GM18868 (cell line): ENCODE data around the gene DENND4C.
"Not testable (repeated sequence)": the region's sequence is repeated elsewhere in the genome, so short reads cannot be mapped to it uniquely, and the experiment has no call there.

Experiments
- ATAC-seq: cut with Tn5 transposase; IDR thresholded peaks from one replicate; pipeline ENCODE4 v1.9.1; 2021; ENCODE audit warnings: mild to moderate bottlenecking, moderate library complexity; ENCODE audit not compliant: unreplicated experiment

DENND4C gene

DNA sequence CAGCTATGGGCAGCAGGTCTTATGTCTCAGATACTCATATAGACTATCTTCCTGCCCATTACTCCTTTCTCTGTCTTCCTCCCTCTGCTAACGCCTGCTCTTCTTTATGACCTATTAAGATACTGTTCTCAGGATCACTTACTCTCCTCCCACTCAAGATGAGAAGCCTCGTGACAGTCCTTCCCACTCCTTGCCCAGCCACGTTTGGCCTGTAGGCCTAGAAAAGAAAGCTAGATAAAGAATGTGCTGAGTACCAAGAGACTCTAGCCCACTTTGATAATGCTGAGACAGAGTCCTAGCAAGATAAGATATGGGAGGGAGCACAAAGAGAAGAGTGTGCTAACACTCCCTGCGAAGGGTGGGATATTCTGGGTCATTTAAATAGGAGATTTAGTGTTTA, 6.8 kb upstream of the DENND4C start:
- no peak for ATAC-seq

DNA sequence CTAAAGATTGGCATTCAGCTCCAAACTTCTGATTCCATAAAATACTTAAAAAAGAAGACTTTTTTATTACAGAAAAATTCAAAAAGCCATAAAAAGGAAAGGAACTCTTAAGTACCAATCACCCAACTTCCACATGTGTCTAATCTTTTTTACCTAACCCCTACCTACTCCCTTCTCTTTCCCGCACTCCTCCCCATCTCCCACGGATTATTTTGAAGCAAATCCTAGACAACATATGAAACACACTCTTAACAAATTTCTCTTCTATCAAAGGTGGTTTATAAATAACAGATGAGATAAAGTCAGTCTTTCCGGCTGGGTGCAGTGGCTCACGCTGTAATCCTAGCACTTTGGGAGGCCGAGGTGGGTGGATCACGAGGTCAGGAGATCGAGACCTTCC, 5.9 kb upstream of the DENND4C start:
- no peak for ATAC-seq

DNA sequence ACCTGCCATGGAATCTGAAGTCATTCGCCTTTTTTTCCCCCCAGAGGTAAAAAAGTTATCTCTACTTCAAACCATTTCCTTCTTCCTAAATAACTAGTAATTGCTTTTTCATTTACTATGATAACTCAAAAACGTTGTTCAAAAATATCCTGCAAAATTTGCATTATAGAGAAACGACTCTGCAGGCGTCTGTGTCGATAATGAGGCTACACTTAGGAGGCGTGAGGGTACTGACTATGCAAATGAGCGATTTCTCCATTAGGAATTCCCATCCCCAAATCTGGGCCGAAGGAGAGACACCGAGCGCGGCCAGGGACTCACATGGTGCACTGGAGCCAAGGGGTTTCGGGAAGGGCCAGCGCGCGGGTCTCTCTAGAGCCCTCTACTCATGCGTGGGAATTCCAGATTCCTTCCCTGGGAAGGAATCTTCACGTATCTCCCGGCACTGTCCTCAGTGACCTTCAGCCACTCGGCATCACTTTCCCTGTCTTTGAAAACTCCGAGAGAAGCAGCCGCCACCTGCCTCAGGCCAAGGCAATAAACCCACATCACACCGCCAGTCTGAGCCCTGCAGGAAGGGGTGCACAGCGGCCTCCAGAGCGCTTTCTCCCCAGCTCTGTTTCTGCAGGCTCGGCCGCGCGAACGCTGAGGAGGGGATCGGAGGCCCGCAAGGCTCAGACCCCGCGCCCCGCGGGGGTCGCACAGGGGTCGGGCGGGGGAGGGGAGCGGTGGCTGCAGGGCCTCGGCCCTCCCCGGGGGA, 718 bp upstream of the DENND4C start:
- ATAC-seq = peak; percentile 58

DNA sequence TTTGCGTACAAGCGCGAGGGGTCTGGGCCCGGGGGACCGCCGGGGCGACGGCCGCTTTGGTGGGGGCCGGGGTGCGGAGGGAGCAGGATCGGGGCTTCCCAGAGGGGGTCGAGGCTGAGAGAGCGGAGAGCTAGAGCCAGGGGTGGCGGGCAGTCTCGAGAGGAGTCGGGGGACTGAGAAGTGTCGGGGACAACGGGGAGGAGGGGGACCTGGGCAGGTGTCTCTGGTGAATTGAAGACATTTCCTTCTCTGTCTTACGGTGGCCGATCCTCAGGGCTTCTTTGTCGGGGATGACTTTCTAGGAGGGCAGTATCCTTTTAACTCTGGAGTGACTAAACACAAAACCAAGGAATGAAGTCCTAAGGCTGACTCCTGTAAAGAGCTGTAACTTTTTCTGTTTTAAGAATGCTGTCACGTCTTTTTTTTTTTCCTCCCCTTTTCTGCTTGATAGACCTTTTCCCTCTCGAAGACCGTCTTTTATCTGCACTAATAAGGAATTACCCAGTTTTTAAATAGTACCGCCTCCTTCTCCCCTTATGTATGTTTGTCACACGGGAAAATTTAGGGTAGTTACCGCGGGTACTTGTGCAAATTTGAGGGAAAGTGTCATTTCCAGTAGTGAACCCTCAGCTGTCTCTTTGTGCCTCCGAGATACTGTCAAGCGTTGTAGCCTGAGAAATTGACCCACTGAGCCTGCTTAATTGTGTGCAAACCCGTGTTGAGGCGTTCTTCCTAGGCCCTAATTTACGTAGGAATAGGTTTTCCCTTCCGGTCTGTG, 822 bp downstream of the DENND4C start:
- ATAC-seq = peak; percentile 3

DNA sequence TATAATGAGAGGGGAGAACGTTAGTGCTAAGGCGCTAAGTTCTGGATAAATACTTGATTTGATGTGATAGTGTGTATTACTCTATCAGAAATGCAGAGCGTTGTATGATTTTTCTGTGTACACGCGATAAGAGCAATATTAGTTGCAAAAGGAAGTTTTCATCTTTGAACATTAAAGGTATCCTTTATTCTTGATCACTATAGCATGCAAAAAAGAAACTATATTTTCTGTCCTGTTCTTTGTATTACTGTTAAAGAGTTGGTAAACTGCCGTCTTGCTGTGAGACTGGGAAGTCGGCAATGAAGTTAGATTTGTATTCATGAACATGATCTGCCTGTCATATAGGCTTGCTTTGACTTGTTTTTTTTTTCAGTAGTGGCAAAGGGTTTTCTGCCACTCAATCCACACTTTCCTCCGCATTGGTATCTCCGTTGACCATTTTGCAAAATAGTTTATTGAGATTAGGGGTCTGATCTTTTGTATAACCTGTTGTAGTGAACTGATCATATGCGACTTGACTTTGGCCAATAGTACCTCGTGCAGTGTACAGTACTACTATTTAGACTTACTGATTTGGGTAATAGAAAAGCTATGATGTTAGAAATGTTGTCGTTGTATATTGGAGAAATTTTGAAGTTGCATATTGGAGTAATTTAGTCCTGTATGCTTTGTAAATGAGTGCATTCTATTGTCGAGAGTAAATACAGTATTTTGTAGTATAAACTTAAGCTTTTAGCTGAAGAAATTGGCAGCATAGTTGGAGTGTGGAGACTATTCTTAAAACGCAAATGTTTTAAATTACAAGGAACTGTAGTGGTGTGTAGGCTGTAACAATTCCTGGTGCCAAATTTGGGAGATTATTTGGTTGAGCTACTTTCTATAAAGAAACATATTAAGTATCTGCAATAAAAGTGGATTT, 1.7 kb downstream of the DENND4C start:
- ATAC-seq = no peak

DNA sequence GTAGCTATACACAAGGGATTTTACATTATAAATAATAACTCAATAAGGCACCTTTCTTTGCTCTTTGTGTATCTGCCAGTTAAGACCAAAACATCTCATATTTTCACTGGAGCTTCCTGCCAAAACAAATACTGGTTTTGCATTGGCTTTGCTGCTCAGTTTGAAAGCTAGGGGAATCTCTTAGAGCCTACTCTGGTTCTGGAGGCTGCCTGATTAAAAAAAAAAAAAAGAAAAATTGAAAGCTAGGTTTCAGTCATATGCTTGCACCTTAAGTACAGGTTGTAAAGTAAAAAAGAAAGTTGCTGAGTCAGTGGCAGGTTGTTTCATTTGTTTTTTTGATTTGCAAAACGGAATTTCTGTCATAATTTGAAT, 2.3 kb downstream of the DENND4C start:
- ATAC-seq = peak; percentile 22

DNA sequence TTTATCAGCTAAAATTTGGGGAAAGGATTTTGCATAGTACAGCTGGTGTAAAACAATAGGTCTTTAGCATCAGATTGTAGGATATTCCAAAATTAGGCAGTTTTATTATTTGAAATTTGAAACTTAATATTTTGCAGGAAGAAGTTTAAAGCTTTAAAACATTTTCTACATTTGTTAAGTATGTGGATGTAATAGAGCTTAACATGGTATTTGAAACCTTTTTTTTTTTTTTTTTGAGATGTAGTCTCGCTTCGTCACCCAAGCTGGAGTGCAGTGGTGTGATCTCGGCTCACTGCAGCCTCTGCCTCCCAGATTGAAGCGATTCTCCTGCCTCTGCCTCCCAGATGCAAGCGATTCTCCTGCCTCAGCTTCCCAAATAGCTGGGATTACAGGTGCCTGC, 2.9 kb downstream of the DENND4C start:
- no peak for ATAC-seq

DNA sequence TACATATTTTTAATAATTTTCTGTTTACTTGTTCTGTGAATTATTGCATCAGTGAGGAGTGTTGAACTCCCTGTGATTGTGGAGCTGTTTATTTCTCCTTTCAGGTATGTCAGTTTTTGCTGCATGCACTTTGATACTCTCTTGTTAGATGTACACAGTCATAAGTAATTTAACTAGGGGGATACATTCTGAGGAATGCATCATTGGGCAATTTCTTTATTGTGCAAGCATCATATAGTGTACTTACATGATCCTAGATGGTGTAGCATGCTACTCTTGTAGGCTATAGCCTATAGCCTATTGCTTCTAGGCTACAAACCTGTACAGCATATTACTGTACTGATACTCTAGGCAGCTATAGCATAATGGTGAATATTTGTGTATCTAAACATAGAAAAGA, 9.5 kb downstream of the DENND4C start:
- no peak for ATAC-seq

DNA sequence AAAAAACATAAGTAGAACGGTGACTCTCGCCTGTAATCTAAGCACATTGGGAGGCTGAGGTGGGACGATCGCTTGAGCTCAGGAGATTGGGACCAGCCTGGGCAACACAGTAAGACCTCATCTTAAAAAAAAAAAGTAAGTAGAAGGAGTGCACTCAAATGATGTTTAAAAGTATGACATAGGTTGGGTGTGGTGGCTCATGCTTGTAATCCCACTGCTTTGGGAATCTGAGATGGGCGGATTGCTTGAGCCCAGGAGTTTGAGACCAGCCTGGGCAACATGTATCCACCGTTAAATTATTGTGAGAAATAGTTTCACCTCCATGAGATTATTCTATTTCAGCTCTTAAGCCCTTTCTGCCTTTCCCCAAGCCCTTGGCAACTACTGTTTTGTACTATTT, 11.2 kb downstream of the DENND4C start:
- no peak for ATAC-seq

DNA sequence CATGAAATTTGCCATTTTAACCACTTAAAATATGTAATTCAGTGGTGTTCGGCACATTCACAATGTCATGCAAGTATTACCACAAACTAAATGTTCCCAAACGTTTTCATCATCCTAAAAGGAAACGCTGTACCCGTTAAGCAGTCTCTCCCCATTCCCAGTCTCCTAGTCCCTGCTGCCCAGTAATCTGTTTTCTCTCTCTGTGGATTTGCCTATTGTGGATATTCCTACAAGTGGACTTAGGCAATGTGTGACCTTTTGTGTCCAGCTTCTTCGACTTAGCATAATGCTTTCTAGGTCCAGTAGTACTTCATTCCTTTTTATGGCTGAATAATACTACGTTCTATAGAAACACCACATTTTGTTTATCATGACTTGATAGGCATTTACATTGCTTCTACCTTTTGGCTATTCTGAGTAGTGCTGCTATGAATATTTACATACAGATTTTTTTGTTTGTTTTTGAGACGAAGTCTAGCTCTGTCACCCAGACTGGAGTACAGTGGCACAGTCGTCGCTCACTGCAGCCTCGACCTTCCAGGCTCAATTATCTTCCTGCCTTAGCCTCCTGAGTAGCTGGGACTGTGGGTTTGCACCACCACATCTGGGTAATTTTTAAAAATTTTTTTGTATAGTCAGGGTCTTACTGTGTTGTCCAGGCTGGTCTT, 13.0 kb downstream of the DENND4C start:
- ATAC-seq = no peak

DNA sequence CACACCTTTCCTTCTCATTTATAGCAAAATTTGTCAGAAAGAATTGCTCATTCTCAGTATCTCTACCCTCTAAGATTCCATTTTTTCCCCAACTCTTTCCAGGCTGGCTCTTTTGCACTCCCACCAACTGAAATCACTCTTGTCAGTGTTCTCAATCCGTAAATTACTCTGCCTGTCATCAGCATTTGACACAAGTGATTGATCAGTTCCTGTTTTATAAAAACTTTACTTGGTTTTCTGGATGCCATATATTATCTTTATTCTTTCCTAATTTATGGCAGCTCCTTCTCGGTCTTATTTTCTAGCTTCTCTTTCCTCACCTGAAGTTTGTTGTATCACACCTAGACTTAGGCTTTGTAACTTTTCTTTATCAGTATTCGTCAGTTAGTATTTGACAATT, 16.4 kb downstream of the DENND4C start:
- no peak for ATAC-seq

DNA sequence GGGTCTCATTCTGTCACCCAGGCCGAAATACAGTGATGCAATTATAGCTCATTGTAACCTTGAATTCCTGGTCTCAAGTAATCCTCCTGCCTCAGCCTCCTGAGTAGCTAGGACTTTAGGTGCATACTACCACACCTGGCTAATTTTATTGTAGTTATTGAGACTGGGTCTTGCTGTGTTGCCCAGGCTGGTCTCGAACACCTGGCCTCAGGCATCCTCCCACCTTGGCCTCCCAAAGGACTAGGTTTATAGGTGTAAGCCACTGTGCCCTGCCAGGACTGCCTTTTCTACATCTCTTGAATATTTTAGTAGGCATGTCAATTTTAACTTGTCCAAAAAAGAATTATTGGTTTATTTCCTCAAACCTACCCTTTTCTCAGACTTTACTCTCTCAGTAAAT, 16.9 kb downstream of the DENND4C start:
- no peak for ATAC-seq

DNA sequence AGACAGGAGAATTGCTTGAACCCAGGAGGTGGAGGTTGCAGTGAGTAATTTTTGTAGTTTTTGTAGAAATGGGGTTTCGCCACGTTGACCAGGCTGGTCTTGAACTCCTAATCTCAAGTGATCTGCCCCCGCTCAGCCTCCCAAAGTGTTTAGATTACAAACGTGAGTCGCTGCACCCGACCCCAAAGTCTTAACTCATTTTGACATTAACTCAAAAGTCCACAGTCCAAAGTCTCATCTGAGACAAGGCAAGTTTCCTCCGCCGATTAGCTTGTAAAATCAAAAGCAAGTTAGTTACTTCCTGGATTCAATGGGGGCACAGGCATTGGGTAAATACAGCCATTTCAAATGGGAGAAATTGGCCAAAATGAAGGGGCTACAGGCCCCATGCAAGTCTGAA, 19.9 kb downstream of the DENND4C start:
- ATAC-seq = not testable (repeated sequence)

DNA sequence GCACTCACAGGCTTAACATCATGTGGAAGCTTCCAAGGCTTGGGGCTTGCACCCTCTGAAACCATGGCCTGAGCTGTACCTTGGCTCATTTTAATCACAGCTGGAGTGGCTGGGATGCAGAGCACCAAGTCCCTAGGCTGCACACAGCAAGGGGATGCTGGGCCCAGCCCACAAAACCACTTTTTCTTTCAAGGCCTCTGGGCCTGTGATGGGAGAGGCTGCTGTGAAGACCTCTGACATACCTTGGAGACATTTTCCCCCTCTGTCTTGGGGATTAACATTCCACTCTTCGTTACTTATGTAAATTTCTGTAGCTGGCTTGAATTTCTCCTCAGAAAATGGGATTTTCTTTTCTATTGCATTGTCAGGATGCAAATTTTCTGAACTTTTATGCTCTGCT, 20.7 kb downstream of the DENND4C start:
- not testable (repeated sequence) for ATAC-seq

DNA sequence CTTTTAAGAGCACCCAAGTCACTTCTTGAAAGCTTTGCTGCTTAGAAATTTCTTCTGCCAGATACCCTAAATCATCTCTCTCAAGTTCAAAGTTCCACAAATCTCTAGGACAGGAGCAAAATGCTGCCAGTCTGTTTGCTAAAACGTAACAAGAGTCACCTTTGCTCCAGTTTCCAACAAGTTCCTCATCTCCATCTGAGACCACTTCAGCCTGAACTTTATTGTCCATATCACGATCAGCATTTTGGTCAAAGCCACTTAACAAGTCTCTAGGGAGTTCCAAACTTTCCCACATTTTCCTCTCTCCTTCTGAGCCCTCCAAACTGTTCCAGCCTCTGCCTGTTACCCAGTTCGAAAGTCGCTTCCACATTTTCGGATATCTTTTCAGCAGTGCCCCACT, 21.1 kb downstream of the DENND4C start:
- not testable (repeated sequence) for ATAC-seq

DNA sequence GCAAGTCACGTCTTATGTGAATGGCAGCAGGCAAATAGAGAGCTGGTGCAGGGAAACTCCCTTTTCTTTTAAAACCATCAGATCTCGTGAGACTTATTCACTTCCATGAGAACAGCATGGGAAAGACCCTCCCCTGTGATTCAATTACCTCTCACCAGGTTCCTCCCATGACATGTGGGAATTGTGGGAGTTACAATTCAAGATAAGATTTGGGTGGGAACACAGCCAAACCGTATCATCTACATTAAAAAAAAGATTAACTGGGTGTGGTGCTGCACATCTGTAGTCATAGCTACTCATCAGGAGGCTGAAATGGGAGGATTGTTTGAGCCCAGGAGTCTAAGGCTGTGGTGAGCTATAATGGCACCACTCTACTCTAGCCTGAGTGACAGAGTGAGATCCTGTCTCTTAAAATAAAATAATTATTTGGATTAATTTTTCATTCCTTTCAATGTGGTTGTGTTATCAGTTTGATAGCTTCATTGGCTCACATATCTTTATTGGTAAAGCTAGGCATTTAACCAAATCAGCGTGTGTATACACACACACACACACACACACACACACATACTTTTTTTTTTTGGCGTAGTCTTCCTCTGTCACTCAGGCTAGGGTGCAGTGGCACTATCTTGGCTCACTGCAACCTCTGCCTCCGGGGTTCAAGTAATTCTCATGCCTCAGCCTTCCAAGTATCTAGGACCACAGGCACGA, 21.8 kb downstream of the DENND4C start:
- ATAC-seq = no peak

DNA sequence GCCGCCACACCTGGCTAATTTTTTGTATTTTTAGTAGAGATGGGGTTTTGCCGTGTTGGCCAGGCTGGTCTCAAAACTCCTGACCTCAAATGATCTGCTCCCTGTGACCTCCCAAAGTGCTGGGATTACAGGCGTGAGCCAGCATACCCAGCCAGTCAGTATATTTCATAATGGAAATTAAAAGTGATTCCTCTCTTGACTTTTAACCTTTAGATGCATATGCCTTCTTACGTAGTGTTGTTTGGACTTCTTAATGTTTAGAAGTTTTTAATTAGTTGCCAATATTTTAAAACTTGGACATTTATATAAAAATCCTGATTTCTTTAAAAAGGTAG, 22.4 kb downstream of the DENND4C start:
- ATAC-seq = no peak

DNA sequence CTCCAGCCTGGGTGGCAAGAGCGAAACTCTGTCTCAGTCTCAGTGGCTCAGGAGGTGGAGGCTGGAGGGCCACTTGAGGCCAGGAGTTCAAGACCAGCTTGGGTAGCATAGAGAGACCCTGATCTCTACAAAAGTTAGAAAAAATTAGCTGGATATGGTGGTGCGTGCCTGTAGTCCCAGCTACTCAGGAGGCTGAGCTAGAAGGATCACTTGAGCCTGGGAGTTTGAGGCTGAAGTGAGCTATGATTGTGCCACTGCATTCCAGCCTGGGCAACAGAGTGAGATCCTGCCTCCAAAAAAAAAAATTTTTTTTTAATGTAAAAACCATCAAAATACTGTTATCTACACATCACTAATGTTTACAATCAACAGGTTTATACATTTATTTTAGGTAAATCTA, 24.6 kb downstream of the DENND4C start:
- ATAC-seq = no peak

DNA sequence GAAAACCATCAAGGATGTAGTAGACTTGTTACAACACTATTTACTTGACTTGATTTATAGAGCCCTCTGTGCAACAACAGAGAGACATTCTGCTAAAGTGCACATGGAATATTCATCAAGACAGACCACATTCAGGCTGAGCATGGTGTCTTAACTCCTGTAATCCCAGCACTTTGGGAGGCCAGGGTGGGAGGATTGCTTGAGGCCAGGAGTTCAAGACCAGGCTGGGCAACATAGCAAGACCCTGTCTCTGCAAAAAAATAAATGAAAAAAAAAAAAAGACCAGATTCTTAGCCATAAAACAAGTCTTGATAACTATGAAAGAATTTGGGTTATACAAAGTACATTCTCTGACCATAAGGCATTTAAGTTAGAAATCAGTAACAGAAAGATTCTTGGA, 25.3 kb downstream of the DENND4C start:
- ATAC-seq = no peak

DNA sequence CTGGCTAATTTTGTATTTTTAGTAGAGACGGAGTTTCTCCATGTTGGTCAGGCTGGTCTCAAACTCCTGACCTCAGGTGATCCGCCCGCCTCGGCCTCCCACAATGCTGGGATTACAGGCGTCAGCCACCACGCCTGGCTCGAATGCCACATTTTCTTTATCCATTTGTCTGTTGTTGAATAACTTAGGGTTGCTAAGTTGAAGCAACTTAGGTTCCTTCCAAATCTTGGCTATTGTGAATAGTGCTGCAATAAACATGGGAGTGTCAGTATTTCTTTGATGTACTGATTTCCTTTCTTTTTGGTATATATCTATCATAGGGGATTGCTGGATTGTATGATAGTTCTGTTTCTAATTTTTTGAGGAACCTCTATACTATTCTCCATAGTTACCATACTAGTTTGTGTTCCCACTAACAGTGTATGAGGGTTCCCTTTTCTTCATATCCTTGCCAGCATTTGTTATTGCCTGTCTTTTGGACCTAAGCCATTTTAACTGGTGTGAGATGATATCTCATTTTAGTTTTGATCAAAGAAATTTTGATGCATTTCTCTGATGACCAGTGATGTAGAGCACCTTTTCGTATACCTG, 29.3 kb downstream of the DENND4C start:
- ATAC-seq = not testable (repeated sequence)
